Measurements from ENCODE around the gene ARRB1.

ARRB1 gene

DNA sequence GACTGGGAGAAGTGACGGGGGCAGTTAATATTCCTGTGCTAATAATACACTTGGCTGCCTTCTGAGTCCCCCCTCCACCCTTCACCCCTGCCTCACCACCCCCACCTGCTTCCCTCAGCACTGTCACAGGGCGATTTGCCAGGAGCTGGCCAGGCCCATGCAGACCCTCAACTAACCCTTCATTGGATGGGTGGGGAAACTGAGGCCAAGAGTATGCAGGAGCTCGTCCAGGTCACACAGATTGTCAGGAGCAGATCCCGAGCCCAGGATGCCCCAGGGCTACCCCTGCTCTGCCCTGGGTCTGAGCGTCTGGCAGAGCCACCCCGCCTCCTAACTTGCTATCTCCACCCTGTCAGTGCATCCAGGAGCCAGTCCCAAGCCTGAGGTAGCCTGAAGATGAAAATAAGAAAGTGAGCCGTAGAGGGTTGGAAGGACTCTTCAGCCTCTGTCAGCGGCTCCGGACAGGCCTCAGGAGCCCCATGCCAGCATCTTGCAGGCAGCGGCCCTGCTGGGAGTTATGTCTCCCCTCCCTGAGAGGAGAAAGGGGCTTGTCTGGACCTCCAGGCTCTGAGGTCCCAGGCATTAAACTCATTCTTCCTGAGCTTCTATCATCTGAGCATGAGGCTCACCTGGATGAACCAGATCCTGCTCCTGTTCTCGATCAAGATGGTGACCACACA, 104.7 kb downstream of the ARRB1 start:
- DNase-seq = peak; percentile 36

DNA sequence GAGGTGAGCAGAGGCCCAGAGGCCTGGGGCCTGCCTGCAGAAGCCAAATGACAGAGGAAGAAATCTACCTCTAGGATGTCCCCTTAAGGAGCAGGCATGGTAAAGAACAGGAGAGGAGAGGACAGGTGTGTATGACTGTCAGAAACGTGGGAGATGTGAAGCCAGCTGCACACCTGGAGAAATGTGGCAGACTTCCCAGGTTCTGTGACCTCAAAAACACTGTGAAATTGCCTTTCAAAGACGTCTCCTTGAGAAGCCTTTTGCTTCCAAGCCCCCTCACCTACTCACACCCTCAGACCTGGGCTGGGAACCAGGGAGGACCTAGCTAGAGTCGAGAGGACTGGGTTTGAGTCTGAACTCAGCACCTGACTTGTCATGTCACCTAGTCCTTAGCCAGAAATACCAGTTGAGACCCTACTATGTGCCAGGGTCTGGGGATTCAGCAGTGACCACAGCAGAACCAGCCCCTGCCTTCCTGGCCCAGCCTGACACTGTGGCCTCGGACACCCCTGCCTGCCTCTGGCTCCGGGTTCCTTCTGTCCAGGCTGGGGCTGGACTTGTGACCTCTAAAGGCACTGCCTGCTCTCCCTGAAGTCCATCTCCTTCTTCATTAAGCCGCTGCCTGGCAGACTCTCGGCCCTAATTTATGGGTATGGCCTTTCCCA, 105.3 kb downstream of the ARRB1 start:
- peak; percentile 44 for DNase-seq

DNA sequence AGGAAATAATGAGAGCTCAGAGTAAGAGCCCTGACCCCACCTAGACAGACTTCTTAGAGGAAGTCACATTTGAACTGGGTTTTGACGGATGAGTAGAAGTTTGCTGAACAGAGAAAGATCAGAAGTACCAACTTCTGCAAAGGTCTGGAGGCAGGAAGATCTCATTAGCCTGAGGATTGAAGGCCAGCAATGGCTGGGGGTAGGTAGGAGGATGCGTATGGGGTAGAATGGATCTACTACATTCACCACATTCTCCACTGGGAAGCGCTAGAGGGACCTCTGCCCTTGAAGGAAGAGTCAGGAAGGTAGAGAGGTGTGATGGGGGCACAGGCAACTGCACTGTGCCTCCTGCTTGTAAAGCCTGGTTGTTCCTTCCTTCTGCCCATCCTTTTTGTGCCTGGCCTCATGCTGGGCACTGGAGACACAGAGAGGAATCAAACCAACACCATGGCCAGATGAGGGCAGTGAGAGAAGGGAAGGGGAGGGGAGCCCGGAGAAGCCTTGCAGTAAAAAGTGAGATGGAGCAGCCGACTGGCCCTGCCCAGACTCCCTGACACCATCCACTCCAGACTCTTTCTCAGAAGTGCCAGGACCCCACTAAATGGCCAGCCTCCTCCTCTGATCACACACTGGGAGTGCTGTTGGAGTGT, 106.0 kb downstream of the ARRB1 start:
- peak; percentile 44 for DNase-seq

DNA sequence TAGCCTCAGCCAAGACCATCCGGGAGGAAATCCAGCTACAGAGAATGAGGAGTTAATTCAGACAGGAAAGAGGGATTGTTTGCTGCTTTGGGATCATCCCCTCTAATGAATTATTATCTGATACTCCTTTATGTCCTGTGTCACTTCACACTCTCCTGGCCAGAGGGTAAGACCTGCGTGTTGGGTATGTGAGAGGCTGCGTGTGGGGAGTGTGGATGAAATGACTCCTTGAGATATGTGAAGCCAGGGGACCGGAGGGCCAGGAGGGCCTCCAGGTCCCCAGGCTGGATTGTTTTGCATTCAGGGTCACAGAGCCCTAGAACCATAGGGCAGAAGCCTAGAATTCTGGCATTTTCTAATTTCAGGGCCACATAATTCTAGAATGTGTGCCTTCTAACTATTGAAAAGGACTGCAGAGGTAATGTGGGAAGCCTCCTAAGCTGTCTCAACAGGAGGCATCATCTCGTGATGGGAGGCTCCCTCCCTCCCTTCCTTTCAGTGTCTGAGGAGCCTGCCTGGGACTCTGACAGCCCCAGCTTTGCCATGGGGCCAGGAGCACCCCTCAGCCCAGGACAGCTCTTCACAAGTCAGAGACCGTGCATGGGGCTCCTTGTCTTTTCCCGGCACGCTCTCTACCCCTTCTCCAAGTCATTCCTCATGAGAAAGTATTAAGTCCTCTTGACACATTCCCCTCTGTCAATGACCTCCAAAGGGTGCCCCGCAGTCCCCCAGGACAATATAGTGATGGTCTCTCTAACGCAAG, 107.2 kb downstream of the ARRB1 start:
- peak; percentile 44 for DNase-seq

DNA sequence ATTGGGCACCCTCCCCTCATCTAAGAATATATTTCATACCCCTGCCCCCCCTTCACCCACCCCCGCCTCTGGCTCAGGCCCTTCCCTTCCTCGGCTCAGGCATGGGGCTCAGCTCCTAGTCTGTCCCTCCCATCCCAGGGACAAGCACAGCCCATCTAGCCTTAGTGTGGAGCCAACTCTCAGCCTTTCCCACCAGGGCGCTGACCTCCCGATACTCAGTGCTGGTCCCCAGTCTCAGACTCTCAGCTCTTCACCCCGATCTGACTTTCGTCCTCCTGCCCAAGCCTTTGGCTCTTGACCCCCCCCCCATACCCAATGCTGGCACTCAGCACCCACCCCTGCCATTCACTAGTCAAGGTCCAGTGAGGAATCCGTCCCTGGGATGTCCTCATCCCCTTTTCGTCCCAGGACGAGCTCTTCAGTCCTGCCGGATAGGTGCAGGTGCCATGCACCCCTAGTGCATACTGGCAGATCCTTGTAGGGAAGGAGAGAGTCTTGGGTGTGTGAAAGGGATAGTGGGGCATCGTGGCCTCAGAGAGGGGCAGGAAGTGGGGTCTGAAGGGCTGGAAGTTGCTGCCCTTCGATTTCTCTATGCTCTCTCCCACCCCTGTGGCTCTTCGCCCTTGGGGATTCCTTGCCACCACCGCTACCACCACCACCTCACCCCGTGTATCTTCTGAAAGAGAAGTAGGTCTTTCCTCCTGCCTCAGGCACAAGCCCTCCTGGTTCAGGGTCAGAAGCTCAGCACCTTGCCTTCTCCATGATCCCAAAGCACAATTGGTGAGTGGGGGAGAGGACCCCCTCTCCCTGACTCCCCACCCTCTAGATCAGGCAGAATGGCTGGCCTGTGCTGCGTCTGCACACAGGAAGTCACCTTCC, 108.5 kb downstream of the ARRB1 start:
- DNase-seq = peak; percentile 42

DNA sequence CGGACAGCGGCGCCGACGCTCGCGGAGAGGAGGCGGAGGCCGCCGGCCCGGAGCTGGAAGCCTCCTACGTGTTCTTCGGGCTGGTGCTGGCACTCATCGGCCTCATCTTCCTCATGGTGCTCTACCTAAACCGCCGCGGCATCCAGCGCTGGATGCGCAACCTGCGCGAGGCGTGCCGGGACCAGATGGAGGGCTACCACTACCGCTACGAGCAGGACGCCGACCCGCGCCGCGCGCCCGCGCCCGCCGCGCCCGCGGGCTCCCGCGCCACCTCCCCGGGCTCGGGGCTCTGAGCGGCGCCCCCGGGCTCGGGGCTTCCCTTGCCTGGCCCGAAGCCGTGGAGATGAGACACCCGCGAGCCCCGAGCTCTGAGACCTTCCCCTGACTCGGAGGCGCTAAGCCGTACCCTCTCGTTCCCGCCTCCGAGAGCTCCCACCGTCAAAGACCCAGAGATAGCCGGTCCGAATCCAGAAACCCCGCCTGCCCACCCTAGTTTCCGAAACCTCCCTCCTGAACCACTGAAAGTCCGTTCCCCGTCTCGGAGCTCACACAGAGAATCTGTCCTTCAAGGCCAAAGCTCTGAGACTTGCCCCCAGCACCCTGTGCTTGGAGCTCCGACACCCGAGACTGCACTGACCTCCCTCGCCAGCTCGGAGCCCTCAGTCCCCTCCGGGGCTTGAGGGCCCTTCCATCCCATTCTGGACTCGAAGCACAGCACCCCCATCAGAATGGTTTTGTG, 109.4 kb downstream of the ARRB1 start:
- no peak for DNase-seq

DNA sequence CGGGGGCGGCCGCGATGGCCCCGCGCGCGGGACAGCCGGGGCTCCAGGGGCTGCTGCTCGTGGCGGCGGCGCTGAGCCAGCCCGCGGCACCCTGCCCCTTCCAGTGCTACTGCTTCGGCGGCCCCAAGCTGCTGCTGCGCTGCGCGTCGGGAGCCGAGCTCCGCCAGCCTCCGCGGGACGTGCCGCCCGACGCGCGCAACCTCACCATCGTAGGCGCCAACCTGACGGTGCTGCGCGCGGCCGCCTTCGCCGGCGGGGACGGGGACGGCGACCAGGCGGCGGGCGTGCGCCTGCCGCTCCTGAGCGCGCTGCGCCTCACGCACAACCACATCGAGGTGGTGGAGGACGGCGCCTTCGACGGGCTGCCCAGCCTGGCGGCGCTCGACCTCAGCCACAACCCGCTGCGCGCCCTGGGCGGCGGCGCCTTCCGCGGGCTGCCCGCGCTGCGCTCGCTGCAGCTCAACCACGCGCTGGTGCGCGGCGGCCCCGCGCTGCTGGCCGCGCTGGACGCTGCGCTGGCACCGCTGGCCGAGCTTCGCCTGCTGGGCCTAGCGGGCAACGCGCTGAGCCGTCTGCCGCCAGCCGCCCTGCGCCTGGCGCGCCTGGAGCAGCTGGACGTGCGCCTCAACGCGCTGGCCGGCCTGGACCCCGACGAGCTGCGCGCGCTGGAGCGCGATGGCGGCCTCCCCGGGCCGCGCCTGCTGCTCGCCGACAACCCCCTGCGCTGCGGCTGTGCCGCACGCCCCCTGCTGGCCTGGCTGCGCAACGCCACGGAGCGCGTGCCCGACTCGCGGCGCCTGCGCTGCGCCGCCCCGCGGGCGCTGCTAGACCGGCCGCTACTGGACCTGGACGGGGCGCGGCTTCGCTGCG, 110.2 kb downstream of the ARRB1 start:
- DNase-seq = peak; percentile 97

DNA sequence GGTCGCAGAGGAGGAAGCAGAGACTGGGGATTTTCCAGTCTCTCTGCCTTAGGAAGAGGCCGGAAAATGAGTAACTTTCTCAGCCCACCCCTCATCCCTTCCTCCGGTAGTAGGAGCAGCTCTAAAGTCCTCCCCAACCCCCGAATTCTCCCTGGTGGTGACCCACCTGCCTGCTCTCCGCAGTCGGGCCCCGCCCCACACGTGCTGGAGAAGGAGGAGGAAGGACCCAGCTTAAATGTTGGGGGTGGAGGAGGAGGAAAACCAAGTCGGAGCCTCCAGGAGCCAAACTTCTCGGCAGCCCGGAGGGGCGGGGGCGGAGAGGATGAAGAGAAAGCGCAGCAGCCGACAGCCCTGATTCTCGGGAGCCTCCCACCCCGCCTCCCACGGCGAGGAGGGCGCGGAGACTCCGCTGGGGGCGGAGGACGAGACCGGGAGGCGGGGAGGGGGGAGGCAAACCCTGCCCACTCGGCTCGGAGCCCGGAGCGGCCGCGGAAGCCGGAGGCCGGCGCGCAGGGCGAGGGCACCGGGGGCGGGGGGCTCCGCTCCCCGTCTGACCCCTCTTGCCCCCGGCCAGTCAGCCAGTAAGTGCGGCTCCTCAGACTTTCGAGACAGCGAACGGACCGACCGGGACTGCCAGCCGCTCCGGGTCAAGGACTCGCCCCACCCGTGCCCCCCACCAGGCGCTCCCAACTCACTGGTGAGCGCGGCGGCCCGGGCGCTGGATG, 111.0 kb downstream of the ARRB1 start, which contains the start of gene TPBGL:
Gene TPBGL, plus strand, starts transcription at position 464 of the 725 bp plus-strand sequence. CDS start 276 bp downstream, outside the sequence.
- peak; percentile 62 for DNase-seq

DNA sequence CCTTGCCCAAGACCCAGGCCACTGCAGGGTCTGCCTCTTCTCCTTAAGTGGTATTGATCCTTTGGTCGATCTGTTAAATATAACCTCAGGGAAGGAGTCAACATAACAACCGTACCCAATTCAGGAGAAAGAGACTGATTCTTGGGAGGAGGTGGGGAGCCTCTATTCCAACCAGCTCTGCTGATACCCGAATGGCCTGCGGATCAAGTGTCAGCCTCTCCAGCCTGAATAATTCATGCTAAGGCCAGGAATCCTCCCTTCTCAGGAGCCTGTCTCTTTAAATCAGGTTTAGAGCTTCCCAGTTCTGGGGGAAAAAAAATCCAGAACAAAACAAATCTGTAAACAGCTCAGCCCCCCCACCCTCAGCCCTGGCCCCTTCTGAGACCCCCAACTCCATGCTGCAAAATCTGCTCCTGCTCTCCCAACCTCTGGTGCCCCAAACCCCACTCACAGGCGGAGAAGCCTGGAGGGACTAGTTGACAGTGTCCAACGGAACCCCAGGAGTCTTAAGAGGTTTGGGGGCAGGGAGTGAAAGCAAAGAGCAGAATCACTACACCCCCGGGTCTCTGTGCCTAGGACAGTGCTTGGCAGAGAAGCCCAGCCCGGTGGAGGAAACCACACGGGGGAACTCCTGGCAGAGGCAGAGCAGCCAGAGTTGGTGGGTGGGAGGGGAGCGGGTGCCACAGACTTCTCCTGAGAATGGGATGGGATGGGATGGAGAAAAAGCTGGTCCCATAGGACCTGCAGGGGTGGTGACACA, 111.8 kb downstream of the ARRB1 start:
- peak; percentile 46 for DNase-seq

DNA sequence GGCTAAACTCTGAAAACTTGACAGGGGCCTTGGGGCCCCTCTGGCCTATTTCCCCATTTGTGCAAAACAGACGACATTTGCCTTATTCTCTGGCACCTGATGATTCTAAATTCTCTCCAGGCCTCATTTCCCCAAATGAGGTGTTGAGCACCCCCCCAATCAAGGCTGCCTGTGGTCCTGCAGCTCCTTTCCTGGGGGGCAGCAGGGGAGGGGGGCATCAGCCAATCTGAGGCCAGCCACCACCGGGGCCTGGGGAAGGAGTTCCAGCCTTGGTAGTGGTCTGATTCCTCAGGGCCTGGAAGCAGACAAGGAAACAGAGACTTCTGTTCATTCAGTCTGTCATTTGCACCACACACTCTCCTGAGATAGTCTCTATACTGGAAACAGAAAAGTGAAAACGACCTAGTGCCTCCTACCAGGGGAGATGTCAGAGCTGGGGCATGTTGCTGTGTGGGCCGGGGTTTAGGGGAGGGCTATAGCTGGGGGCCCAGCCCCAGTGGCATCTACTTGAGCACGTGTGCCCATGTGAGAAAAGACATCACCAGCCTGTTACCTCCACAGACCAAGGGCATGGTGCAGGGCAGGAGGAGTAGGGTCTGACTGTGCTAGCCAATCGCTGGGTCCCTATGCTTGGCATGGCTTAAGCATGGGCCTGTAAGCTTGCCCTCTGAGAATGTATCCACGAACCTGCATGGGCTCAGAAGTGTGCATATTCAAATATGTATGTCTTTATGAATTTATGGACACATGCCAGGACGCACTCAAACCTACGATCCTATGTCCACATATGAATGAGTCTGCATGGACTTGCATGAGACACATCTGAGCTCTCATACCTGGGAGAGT, 112.6 kb downstream of the ARRB1 start:
- peak; percentile 44 for DNase-seq

DNA sequence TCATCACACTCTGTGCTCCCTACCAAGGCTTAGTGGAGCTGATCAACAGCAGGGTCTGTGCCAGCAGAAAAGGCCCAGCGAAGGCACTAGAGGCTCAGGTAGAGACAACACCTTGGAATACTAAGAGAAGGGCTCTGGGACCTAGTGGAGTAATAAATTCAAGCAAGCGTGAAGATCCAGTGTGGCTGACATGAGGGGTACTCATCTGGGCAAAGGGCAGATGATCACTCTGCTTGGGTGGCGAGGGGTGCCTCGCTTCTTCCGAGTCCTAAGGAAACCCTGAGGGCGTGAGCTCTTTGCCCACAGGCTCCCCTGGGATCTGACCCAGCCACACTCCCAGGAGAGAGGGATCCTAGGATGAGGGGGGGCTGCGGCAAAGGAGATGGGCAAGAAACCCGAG, 114.4 kb downstream of the ARRB1 start:
- DNase-seq = peak; percentile 26

DNA sequence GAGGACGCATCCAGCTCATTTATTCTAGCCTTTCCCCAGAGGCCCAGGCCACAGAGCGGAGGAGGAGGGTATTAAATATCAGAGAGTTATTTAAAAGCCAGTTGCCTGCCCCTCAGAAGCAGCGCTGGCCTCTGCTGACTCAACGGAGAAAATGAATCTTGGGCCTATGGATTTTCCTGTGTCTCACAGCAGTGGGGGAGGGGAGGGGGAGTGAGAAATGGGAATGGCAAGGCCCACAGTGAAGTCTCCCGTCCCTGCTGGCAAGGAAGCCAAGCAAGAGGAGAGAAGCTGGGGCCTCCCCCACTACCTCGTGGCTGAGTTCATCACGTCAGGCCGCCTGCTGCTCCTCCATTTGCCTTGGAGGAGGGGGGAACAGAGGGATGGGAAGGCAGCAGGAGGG, 115.4 kb downstream of the ARRB1 start:
- no peak for DNase-seq

DNA sequence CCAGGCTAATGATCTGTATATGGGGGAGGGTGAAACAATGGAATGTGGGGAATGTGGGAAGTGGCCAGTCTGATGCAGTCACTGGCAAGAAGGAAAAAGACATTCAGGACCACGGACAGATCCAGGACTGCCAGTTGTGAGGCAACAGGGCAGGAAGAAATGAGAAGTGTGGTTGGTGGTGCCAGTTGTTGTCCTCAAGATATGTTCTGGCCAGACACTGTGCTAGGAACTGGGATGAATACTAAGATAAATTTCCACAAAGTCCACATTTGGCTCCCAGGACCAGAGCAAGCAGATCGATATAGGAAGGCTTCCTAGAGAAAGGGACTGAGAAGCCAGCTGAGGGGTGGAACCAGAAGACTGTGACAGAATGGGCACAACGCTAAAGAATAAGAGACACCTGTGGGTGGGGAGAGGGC, 117.7 kb downstream of the ARRB1 start:
- peak; percentile 46 for DNase-seq

DNA sequence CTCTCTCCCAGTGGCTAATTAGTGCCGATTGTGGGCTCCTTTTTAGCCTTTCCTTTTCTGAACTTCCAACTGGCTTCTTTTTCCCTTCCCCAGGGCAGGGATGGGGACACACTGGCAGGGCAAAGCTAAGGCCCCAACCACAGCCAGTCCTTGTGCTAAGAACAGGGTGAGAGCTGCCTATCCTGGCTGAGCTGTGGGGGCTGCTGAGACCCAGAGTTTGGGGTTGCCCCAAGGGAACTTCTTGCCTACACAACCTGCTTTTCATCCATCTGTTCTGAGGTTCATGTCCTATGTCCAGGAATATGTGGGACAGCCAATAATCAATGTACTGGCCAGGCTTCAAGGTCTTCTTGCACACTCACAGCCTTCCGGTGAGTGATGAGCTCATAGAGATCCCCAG, 120.8 kb downstream of the ARRB1 start:
- DNase-seq = peak; percentile 6

DNA sequence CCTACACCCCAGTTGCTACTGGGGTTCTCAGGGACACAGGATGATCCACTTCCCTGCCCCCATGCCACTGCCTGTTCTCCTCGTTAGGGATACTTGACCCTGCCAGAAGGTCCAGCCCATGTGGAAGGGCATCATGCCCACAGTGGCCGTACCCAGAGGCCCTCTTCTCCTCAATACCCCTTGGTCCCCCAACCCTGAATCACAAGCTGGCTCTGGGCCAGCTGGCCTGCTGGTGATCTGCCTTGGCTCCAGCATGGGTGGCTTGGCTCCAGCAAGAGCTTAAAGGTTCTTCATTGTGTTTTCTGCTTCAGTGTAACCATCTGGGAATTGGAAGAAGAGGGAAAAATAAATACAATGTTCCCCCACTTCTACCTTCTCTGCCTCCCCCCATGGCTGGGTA, 122.0 kb downstream of the ARRB1 start:
- peak; percentile 15 for DNase-seq

DNA sequence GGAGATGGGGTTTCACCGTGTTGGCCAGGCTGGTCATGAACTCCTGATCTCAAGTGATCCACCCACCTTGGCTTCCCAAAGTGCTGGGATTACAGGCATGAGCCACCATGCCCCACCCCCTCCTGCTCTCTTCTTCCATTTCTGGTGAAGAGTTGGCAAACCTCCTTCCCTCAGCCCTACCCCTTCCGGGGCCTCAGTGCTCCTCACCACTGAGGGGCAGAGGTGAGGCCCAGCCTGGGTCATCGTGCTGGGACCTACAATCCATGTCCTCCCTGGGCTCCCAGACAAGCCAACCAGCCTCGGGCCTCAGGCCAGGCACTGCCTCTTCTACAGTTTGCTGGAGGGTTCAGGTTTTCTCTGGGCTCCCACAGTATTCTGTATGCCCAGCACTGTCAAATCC, 125.7 kb downstream of the ARRB1 start:
- no peak for DNase-seq

DNA sequence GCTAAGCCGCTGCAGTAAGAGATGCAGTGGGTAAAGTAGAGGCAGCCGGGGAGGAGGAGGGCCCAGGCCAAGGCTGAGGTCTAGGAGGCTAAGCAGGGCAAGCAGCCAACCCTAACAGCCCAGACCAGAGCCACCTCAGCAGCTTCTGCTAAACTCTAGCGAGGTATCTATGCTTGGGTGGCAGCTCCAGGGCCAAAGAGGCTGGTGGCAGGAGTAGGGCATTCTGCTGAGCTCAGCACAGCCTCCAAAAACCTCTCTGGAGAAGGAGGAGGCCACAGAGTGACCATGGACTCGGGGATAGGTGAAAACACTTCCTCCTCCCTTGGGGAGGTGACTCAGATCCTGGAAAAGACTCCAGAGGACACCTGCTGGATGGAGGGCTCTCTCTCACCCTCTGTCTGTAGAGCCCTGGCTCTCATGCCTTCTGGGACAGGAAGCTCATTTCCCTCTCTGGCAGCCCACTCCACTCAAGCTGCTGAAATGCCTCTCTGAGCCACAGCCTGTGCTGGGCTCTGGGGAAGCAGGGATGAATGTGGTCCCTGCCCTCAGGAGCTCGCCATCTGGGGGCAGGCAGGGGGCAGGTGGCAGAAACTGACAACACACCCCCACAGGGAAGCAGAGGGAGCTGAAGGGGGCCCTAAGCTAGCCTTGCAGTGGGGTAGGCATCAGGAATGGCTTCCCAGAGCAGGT, 127.4 kb downstream of the ARRB1 start:
- no peak for DNase-seq
